GM12892 (cell line): ENCODE results near the gene TXLNB.

Experiments used
- POLR2A ChIP-seq: IDR thresholded peaks from 2 replicates; pipeline ENCODE4 v1.6.1; 2011; ENCODE audit warnings: low read depth, low read length, control low read depth
- POLR2AphosphoS5 ChIP-seq: IDR thresholded peaks from 2 replicates; pipeline ENCODE4 v1.6.1; 2011; ENCODE audit warnings: low read depth, low read length, control low read depth

DNA sequence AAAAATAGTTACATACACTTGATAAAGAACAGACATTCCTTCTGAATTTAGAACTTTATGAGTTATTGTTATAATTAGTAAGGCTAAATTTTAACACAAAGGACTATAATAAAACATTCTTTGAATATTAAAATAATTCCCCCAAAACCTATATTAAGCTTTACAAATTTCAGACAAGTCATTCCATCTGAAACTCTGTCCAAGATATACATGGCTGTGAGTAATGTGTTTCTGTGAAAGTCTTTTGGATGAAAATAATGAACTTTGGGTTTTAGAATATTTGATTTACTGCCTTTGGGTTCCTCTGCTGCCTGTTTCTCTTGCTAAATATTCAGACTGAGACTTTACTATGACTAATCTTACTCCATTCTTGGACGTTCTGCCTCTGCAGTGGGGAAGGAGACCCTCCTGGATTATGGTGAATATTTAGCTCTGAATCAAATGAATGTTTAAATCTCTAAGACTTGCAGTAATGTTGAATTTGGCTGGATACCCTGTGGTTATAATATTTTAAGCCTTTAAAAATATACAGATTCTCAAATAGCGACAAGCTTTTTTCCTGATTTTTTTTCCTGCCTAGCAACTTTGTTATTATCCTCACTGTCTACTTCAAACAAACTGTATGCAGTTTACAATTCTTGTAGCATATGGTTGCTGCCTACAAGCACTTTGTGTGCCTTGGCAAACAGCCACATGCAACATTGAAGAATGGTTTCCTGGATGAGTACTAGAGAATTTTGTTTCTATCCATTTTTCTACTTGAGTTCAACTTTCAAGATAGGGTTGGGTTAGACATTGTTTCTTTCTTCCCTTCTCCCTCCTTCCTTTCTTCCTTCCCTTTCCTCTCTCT lies 51.4 kb downstream of the TXLNB start:
- TF ChIP-seq POLR2A (no peak), POLR2AphosphoS5 (no peak)
